Right cardiac atrium (tissue), 5 donors: ENCODE data around the gene DHX36. TPM values are rescaled to one million over a fixed set of nuclear protein-coding genes. Genes with fewer than 3 reads are reported as not detected.

Source experiments
- ATAC-seq, 2 donors: fragments of 200-7000 bp; cut with Tn5 transposase; one replicate each; pipeline versions ENCODE4 v1.8.0 to v1.9.1; 2020; ENCODE audit warnings: moderate library complexity in 2 of 2, mild to moderate bottlenecking in 1 of 2
- DNase-seq, 3 donors: peaks; one replicate each; pipeline ENCODE4 v3.0.0-alpha.2; 2020
- H3K27ac ChIP-seq: one replicate; pipeline ENCODE4 v1.5.1; 2013; ENCODE audit warnings: mild to moderate bottlenecking, low read length, control low read depth, moderate library complexity
- H3K27me3 ChIP-seq: one replicate; pipeline ENCODE4 v1.6.1; 2013; ENCODE audit not compliant: control insufficient read depth, insufficient read depth
- H3K4me1 ChIP-seq: one replicate; pipeline ENCODE4 v1.6.1; 2013; ENCODE audit warnings: low read length; ENCODE audit not compliant: control insufficient read depth, insufficient read depth
- H3K4me3 ChIP-seq: one replicate; pipeline ENCODE4 v1.5.1; 2013; ENCODE audit warnings: low read length, control low read depth
- H3K9me3 ChIP-seq: one replicate; pipeline ENCODE4 v1.6.1; 2013; ENCODE audit warnings: low read length; ENCODE audit not compliant: control insufficient read depth
- WGBS: extraction: QIAGEN DNeasy Blood & Tissue Kit; methylation state at CpG from one replicate; pipeline ENCODE4 v1.1.7; 2013; 5-methylcytosine and 5-hydroxymethylcytosine counted together
- intact Hi-C, 4 donors: fragments of 100-400 bp; cut with DNase I; formaldehyde crosslinking; loops; one replicate each; pipeline versions ENCODE4 v1.11.0 to v1.14.0; 2022 to 2023
- polyA plus RNA-seq: library from polyadenylated mRNA; stranded (reverse); fragments of 200-250 nt; gene quantifications from one replicate; pipeline ENCODE4 v1.2.3, GENCODE V29; 2013
- total RNA-seq, 4 donors: library from RNA; stranded (reverse); fragmentation: NEBNext Ultra II Directional; extraction: Animal tissue kit (Norgen Biotek cat#: 25700); gene quantifications; one replicate each; pipeline ENCODE4 v1.2.1, GENCODE V29; 2021
- donor health status: healthy with polysubstance abuse.
- donor health status: DM: no; HTN: yes; CAD: no.
- donor health status: DM: no; HTN: no; CAD: no.
- donor health status: DM: no; HTN: yes; CAD: no; lungs with severe emphysema.
- donor health status: DM: yes; HTN: yes; CAD: no.

Gene DHX36
- total and polyA plus RNA-seq, 5 donors = 31.6 to 57.3 (median 38.7) TPM

DNA sequence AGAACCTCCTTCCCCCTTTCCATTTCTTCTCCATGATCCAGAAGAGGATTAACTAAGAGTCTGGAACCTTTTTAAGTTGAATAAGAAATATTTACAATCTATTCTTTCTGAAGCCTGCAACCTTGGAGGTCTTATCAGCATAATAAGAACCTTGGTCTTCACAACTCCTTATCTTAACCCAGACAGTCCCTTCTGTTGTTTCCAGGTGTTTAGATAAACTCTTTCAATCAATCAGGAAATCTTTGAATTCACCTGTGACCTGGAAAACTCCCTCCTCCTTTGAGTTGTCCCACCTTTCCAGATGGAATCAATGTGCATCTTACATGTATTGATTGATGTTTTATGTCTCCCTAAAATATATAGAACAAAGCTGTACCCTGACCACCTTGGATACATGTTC lies 3.6 kb upstream of the DHX36 start:
- no peak for DNase-seq
- no peak overlapping the region for H3K4me3 ChIP-seq
- ATAC-seq = no peak
- no peak overlapping the region for H3K27ac ChIP-seq
- H3K27me3 ChIP-seq = no peaks in the 10 kb centered on the region
- H3K9me3 ChIP-seq = no peaks in the 10 kb centered on the region
- H3K4me1 ChIP-seq = no peaks in the 10 kb centered on the region
- intact Hi-C loops = no loop called here

DNA sequence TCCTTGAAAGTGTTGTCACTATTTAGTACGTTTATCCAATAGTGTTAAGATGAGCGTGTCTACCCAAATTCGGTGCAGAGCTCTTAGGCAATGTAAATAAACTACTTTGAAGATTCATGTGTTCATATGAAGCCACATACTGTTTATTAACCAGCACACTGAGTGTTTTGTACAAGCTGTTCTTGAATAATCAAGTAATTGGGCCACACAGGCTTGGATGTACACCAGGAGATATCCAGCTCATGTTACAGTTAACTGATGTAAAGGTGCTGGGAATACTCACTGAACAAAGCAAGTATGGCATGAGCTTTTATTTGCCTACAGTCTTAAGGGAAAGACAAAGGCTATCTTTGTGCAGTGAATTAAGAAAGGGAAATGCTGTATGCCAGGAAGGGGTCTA lies 632 bp upstream of the DHX36 start:
- Histone ChIP-seq H3K27me3 (no peaks in the 10 kb centered on the region), H3K4me1 (peaks cover 2% of the 10 kb centered on the region), H3K9me3 (no peaks in the 10 kb centered on the region), H3K4me3 (peak overlapping the region; percentile 73), H3K27ac (no peak overlapping the region)
- DNase-seq (no peak), ATAC-seq (no peak)
- 79% methylated on average over 3 of the region's 3 CpGs for WGBS
- intact Hi-C loops = no loop called here

DNA sequence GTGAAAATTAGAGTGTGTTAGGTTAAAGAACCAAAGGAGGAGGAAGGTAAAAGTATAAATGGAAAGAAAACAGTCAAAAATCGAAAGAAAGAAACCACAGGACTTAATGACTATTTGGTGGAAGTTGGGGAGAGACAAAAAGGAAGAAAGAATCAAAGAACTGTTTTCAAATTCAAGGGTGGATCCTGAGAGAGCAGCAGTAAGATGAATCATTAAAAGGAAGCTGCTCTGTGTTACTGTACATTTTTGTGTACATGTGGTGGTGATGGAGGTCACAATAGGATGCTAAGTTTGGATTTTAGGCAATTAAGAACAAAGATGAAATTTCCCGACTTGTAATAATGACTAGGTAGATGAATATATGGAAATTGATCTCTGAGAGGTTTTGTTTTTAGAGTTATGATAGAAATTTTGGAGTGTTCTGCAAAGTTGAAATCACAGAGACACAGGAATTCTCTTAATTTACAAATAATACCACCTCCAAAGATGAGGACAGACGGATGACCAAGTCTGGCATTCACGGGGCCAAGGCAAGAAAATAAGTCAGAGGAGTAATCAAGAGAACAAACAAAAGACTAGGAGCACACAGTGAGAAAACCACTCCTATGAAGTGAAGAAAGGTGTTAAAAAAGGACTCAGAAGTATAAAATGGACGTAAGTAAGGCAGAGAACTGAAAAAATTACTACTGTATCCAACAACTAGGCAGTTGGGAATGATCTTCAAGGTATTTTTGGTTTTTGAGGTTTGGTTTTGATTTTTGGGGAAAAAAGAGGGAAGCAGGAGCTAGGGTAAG lies 7.1 kb downstream of the DHX36 start:
- no peaks in the 10 kb centered on the region for H3K9me3 ChIP-seq
- ATAC-seq (no peak), DNase-seq (no peak)
- H3K4me3 ChIP-seq = no peak overlapping the region
- intact Hi-C loops = no loop called here
- peaks cover 3% of the 10 kb centered on the region for H3K4me1 ChIP-seq
- 80% methylated on average over 5 of the region's 5 CpGs for WGBS
- no peak overlapping the region for H3K27ac ChIP-seq
- H3K27me3 ChIP-seq = no peaks in the 10 kb centered on the region

DNA sequence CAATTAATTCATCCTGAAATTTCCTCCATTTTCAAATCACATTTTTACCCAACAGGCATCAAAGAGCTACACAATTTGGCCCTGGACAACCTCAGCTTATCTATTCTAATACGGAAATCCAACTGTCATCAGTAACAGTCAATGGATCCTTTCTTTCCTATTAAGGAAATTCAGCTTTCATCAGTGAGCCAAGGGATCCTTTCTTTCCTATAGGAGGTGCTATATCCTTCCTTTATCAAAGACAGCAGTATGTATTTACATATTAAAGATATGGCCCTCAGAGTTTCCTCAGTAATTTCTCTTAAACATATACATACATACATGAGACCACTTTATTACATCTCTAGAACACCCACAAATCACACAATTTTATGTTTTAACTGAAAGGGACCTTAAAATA lies 10.1 kb downstream of the DHX36 start:
- no peak overlapping the region for H3K27ac ChIP-seq
- no peak overlapping the region for H3K4me3 ChIP-seq
- no peaks in the 10 kb centered on the region for H3K9me3 ChIP-seq
- no peaks in the 10 kb centered on the region for H3K27me3 ChIP-seq
- no peak for ATAC-seq
- no peaks in the 10 kb centered on the region for H3K4me1 ChIP-seq
- intact Hi-C loops = no loop called here
- WGBS = 84% methylated on average over 1 of the region's 1 CpG
- no peak for DNase-seq

DNA sequence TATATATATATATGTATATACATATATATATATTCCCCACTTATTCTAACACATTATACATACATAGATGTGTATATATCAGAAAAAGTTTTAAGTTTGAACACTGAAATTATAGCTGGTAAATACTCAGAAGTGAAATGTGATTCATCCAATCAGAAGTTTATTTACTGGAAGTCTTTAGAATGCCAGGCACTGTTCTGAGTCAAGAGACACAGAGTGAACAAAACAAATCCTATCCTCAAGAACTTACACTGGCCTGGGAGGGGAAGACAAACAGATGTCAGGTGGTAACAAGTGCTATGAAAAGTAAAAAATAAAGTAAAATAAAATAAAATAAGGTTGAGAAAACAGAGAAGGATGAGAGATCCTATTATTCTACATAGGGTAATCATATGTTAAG lies 13.4 kb downstream of the DHX36 start:
- no peak for ATAC-seq

DNA sequence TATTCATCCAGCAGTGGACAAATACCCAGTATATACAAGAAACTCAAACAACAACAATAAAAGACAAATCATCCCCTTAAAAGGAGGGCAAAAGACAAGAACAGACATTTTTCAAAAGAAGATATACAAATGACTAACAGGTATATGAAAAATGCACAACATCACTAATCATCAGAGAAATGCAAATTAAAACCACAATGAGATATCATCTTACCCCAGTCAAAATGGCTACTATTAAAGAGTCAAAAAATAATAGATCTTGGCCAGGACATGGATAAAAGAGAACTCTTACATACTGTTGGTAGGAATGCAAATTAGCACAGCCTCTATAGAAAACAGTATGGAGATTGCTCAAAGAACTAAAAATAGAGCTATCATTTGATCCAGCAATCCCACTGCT lies 16.9 kb downstream of the DHX36 start:
- Histone ChIP-seq H3K4me1 (no peaks in the 10 kb centered on the region), H3K27me3 (no peaks in the 10 kb centered on the region), H3K4me3 (no peak overlapping the region), H3K9me3 (no peaks in the 10 kb centered on the region), H3K27ac (no peak overlapping the region)
- ATAC-seq = no peak
- DNase-seq = no peak
- intact Hi-C loops = no loop called here

More for the DNA sequence above, 13.4 kb downstream of the DHX36 start:
- Histone ChIP-seq H3K4me3 (no peak overlapping the region), H3K27ac (no peak overlapping the region), H3K27me3 (no peaks in the 10 kb centered on the region), H3K9me3 (no peaks in the 10 kb centered on the region), H3K4me1 (no peaks in the 10 kb centered on the region)
- DNase-seq = no peak
- intact Hi-C loops = no loop called here

DNA sequence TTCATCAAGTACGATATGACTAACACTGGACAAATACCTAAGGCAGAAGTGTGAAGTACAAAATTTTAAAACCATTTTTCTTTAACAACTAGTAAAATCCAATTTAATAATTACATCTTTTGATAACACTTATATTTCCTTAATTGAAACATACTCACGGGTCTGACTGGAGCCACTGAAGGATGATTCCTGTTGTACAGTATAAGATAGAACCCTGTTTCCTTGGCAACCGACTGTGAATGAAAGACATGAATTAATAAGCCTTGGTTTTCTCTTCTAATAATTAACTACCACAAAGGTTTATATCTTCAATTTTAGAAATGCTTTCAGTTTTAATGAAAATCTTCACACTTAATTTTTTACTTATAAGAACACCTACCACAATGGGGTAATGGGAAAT lies 19.4 kb downstream of the DHX36 start:
- H3K4me1 ChIP-seq = no peaks in the 10 kb centered on the region
- DNase-seq (no peak), ATAC-seq (no peak)
- H3K9me3 ChIP-seq = no peaks in the 10 kb centered on the region
- no peak overlapping the region for H3K4me3 ChIP-seq
- intact Hi-C loops = no loop called here
- no peak overlapping the region for H3K27ac ChIP-seq
- no peaks in the 10 kb centered on the region for H3K27me3 ChIP-seq
- WGBS = 95% methylated on average over 3 of the region's 3 CpGs

DNA sequence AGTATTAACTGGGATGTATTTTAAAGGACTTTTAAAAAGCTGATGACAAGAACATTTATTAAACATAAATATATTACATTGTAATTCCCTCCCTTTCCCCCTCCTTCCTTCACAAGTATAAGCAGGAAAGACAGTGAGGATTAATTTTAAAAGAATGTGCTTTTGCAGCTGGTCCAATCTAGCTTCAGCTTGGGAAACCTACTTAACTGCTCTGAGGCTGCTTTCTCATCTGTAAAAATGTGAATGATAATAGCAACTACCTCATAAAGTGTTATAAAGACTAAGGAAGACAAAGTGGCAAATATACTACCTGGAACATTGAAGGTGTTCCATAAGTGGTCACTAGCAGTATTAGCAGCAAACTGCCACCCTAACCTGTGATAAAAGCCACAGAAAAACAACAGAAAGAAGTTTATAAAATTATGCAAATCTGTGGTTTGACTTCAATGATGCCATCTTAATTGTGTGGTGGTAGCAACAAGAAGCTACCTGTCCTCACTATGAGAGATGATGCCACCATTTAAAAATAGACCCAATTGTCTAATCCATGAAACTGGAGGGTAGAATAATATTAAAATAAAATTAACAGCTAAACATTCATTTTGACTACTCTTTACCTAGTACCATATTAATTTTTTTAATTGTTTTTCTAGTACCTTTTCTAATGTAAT lies 20.0 kb downstream of the DHX36 start:
- Histone ChIP-seq H3K9me3 (no peaks in the 10 kb centered on the region), H3K4me3 (no peak overlapping the region), H3K27ac (no peak overlapping the region), H3K4me1 (no peaks in the 10 kb centered on the region), H3K27me3 (no peaks in the 10 kb centered on the region)
- no peak for DNase-seq
- intact Hi-C loops = no loop called here
- ATAC-seq = no peak

DNA sequence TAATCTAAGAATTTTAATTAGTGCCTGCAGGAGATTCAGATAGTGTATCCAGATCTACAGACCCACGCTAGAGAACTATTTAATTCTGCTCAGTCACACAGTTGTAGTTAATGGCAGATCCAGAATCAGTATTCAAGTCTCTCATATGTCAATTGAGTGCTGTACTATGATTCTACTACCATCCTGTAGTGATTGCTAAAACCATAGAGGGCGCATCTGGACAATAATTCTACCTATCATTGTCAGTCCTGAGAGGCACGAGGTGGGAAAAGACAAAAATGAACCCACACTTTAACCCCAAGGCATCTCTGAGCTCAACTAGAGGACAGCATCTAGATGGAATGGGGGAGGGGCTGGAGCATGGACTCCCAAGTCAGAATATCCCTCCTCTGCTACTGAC lies 22.7 kb downstream of the DHX36 start:
- intact Hi-C loops = no loop called here
- no peak overlapping the region for H3K27ac ChIP-seq

DNA sequence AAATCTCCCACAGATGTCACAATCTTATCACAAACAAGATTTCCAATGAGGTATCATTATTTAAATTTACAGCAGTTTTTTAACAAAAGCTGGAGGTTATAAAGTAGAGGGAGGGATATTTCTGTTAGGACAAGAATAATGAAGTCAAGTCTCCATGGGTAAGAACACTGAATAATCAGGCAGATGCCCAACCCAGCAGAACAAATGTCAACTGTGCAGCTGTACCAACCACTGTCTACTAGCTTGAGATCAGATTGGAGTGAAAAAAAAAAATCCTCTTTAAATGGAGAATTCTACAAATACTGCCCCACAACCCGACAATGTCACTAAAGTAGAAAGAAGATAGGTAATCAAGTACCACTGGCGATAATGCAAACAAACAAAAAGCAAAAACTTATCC lies 30.3 kb downstream of the DHX36 start:
- Histone ChIP-seq H3K27ac (no peak overlapping the region), H3K4me3 (no peak overlapping the region), H3K4me1 (no peaks in the 10 kb centered on the region), H3K9me3 (no peaks in the 10 kb centered on the region), H3K27me3 (no peaks in the 10 kb centered on the region)
- 96% methylated on average over 2 of the region's 2 CpGs for WGBS
- intact Hi-C loops = no loop called here
- DNase-seq (no peak), ATAC-seq (no peak)

More for the DNA sequence above, 22.7 kb downstream of the DHX36 start:
- H3K9me3 ChIP-seq = no peaks in the 10 kb centered on the region
- DNase-seq = no peak
- WGBS = 82% methylated on average over 3 of the region's 3 CpGs
- H3K4me3 ChIP-seq = no peak overlapping the region
- H3K27me3 ChIP-seq = no peaks in the 10 kb centered on the region
- no peaks in the 10 kb centered on the region for H3K4me1 ChIP-seq
- ATAC-seq = no peak

DNA sequence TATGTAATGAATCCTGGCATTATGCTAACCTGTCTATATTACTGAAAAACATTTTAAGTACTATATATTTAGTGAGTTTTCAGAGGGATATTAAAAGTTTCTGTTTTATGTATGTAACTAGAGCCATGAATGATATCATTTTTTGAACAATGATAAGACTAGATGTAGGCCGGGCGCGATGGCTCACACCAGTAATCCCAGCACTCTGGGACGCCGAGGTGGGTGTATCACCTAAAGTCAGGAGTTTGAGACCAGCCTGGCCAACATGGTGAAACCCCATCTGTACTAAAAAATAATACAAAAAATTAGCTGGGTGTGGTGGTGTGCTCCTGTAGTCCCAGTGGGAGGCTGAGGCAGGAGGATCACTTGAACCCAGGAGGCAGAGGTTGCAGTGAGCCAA lies 34.1 kb downstream of the DHX36 start:
- Histone ChIP-seq H3K27ac (no peak overlapping the region), H3K9me3 (no peaks in the 10 kb centered on the region), H3K4me1 (no peaks in the 10 kb centered on the region), H3K27me3 (no peaks in the 10 kb centered on the region), H3K4me3 (no peak overlapping the region)
- no peak for DNase-seq
- no peak for ATAC-seq
- intact Hi-C loops = no loop called here
- 98% methylated on average over 5 of the region's 5 CpGs for WGBS

DNA sequence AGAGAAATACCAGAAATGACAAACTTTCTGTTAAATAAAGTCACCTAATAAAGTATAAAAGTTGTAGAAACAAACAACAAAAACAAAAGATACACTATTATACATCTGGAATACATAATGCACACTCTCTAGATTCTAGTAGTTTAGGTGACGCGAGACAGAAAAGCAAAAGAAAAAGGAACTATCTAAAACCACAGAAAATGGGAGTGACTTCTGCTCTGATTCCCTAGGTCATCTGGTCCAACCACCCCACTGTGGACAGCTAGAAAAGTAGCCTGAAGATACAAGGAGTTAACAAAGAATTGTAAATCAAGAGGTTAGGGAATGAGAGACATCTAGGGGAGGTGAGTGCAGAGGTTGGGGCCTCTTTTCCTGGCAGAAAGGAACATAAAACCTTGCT lies 39.1 kb downstream of the DHX36 start:
- Histone ChIP-seq H3K4me3 (no peak overlapping the region), H3K9me3 (no peaks in the 10 kb centered on the region), H3K4me1 (no peaks in the 10 kb centered on the region), H3K27ac (no peak overlapping the region), H3K27me3 (no peaks in the 10 kb centered on the region)
- 79% methylated on average over 2 of the region's 2 CpGs for WGBS
- ATAC-seq = no peak
- no peak for DNase-seq
- intact Hi-C loops = no loop called here
